PFSK-1 (cell line): ENCODE measurements around the gene FBXO34.

Experiments
- FOXP2 ChIP-seq: optimal IDR thresholded peaks from 2 replicates; pipeline ENCODE3; 2011; ENCODE audit warnings: borderline replicate concordance, control low read depth, inconsistent platforms; ENCODE audit not compliant: insufficient read depth; ENCODE audit errors: extremely low read length, extremely low read depth
- POLR2AphosphoS5 ChIP-seq: IDR thresholded peaks from 2 replicates; pipeline ENCODE4 v1.6.1; 2012; ENCODE audit warnings: low read depth, mild to moderate bottlenecking, control low read depth, low read length, moderate library complexity
- SIN3A ChIP-seq: IDR thresholded peaks from 2 replicates; pipeline ENCODE4 v1.6.1; 2012; ENCODE audit warnings: mild to moderate bottlenecking, low read length, moderate library complexity, borderline replicate concordance; ENCODE audit not compliant: insufficient read depth
- TAF1 ChIP-seq: IDR thresholded peaks from 2 replicates; pipeline ENCODE4 v1.6.1; 2012; ENCODE audit warnings: low read length, control low read depth, borderline replicate concordance; ENCODE audit not compliant: insufficient read depth
- TF ChIP-seq, protein P1 (sequence below), 2 experiments: IDR thresholded peaks; 2 replicates each; pipeline versions ENCODE4 v1.6.1 to v1.8.0; 2011 to 2012; ENCODE audit warnings: low read depth in 2 of 2, low read length in 2 of 2, control low read depth in 1 of 2, inconsistent platforms in 1 of 2, mild to moderate bottlenecking in 1 of 2, moderate library complexity in 1 of 2; ENCODE audit not compliant: insufficient read depth in 1 of 2

The FBXO34 gene

DNA sequence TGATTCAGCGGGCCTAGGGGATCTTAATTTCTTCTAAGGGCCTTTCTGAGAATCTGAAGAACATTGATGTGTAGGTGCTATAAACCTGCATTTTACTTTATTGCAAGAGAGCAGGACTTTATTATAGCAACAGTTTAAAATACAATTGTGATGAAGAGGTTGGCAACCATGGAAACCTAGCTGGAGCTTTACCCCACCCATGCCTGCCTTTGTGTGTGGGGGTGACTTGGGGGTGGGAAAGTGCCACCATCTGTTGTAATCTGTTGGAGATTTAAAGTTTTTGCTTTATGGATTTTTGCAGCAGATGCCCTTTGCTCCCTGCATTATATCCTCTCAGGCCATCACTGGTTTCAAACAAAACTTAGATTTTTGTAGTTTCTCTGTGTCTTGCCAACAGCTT is 75.8 kb downstream of the FBXO34 start:
- TF ChIP-seq FOXP2 (no peak), POLR2AphosphoS5 (no peak), SIN3A (no peak), TAF1 (no peak)
- TF ChIP-seq, protein P1, sequence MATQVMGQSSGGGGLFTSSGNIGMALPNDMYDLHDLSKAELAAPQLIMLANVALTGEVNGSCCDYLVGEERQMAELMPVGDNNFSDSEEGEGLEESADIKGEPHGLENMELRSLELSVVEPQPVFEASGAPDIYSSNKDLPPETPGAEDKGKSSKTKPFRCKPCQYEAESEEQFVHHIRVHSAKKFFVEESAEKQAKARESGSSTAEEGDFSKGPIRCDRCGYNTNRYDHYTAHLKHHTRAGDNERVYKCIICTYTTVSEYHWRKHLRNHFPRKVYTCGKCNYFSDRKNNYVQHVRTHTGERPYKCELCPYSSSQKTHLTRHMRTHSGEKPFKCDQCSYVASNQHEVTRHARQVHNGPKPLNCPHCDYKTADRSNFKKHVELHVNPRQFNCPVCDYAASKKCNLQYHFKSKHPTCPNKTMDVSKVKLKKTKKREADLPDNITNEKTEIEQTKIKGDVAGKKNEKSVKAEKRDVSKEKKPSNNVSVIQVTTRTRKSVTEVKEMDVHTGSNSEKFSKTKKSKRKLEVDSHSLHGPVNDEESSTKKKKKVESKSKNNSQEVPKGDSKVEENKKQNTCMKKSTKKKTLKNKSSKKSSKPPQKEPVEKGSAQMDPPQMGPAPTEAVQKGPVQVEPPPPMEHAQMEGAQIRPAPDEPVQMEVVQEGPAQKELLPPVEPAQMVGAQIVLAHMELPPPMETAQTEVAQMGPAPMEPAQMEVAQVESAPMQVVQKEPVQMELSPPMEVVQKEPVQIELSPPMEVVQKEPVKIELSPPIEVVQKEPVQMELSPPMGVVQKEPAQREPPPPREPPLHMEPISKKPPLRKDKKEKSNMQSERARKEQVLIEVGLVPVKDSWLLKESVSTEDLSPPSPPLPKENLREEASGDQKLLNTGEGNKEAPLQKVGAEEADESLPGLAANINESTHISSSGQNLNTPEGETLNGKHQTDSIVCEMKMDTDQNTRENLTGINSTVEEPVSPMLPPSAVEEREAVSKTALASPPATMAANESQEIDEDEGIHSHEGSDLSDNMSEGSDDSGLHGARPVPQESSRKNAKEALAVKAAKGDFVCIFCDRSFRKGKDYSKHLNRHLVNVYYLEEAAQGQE (IDR thresholded peaks at IDR 0.05; ENCODE audit: insufficient read depth in 1 of 2, low read depth in 2 of 2, low read length in 2 of 2), result no peak

DNA sequence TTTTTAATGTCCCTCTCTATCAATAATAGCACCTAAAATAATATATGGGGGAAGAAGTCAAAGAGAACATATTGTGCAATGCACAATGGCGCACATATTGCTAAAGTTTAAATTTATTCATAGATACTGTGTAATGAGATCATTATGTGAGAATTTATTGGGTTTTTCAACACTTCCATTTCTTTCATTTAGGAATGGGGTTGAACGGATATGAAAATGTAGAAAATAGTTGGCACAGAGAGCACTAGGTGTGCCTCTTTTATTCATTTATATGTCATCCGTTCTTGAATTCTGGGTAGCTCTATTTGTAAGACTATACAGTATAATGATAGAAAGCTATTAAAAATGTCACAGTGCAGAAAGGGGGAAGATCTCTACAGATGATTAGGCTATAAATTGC is 76.5 kb downstream of the FBXO34 start:
- TF ChIP-seq TAF1 (no peak), FOXP2 (no peak), SIN3A (no peak), POLR2AphosphoS5 (no peak)
- TF ChIP-seq, protein P1 (IDR thresholded peaks at IDR 0.05; ENCODE audit: insufficient read depth in 1 of 2, low read depth in 2 of 2, low read length in 2 of 2), result no peak

DNA sequence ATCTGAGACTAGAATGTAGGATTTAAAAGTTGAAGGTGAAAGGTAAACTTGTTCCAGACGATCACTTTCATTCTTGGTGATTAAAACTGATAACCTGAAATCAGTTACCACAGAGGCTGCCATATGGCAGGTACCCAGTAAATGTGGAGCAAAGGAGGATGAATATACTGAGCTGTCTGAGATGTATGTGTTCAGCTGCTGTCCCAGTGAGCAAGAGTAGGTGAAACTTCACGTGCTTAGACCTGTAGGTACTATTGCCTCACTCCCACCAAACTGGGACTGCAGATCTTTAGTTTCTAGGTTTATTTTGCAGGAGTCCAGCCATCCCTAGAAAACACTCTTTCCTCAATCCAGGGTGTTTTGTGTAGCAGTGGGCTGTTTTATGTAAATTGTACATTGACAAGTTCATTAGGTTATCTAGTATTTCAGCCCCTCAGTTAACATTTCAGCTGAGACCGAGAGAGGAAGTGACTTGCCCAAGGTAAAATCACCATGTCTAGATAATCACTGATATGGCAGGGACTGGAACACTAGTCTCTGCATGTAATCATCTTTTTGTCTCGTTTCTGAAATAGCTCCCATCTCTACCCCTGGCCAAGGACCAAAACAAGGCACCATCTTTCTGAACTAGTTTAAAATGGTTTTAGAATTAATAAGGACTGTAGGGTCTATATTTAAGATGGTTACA is 77.7 kb downstream of the FBXO34 start:
- no peak for TF ChIP-seq TAF1
- no peak for TF ChIP-seq FOXP2
- TF ChIP-seq POLR2AphosphoS5, result no peak
- no peak for TF ChIP-seq SIN3A
- TF ChIP-seq, protein P1 (IDR thresholded peaks at IDR 0.05; ENCODE audit: insufficient read depth in 1 of 2, low read depth in 2 of 2, low read length in 2 of 2), result no peak

DNA sequence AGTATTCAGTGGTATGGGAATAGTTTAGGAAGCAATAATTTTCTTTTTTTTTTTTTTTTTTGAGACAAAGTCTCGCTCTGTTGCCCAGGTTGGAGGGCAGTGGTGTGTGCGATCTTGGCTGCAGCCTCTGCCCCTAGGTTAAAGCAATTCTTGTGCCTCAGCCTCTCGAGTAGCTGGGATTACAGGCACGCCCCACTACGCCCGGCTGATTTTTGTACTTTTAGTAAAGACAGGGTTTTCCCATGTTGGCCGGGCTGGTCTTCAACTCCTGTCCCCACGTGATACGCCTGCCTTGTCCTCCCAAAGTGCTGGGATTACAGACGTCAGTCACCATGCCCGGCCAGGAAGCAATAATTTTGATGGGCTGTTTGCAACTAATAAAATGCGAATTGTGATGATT is 78.3 kb downstream of the FBXO34 start:
- TF ChIP-seq POLR2AphosphoS5 (no peak), TAF1 (no peak), FOXP2 (no peak)

DNA sequence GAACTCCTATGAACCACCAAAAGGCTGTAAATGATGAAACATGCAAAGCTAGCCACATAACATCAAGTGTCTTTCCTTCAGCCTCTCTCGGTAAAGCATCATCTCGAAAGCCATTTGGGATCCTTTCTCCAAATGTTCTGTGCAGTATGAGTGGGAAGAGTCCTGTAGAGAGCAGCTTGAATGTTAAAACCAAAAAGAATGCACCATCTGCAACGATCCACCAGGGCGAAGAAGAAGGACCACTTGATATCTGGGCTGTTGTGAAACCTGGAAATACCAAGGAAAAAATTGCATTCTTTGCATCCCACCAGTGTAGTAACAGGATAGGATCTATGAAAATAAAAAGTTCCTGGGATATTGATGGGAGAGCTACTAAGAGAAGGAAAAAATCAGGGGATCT is 79.2 kb downstream of the FBXO34 start:
- no peak for TF ChIP-seq TAF1
- TF ChIP-seq SIN3A, result no peak
- no peak for TF ChIP-seq FOXP2
- no peak for TF ChIP-seq POLR2AphosphoS5
- TF ChIP-seq, protein P1 (IDR thresholded peaks at IDR 0.05; ENCODE audit: insufficient read depth in 1 of 2, low read depth in 2 of 2, low read length in 2 of 2), result no peak
